ENCODE measurements around the gene ITGAD.

Gene ITGAD

GRCh38 chr16:31461201-31461920, 68.2 kb downstream of the ITGAD start:
- DNase-seq: no peak

GRCh38 chr16:31461921-31462804, 69.0 kb downstream of the ITGAD start:
- DNase-seq: no peak

GRCh38 chr16:31464348-31464769, 71.2 kb downstream of the ITGAD start:
- DNase-seq: no peak

GRCh38 chr16:31464781-31465260, 71.7 kb downstream of the ITGAD start:
- no peak for DNase-seq

GRCh38 chr16:31465788-31466370, 72.7 kb downstream of the ITGAD start:
- no peak for DNase-seq

GRCh38 chr16:31466381-31466841, 73.3 kb downstream of the ITGAD start:
- DNase-seq: no peak

- no peak for DNase-seq
Observed at GRCh38 chr16:31467151-31467773, 74.1 kb downstream of the ITGAD start.

- DNase-seq: no peak
Observed at GRCh38 chr16:31467858-31468257, 74.7 kb downstream of the ITGAD start.

- no peak for DNase-seq
Observed at GRCh38 chr16:31470615-31471014, 77.5 kb downstream of the ITGAD start.

GRCh38 chr16:31471241-31471874, 78.2 kb downstream of the ITGAD start:
- DNase-seq: no peak

- no peak for DNase-seq
Observed at GRCh38 chr16:31471875-31472708, 79.0 kb downstream of the ITGAD start, which contains the start of gene TGFB1I1. Gene TGFB1I1 (plus strand): TSS chr16:31472152. CDS start chr16:31472189, 37 bp downstream.

GRCh38 chr16:31472709-31473203, 79.6 kb downstream of the ITGAD start:
- peak; percentile 26 for DNase-seq

GRCh38 chr16:31473264-31473984, 80.3 kb downstream of the ITGAD start:
- no peak for DNase-seq

GRCh38 chr16:31474173-31474714, 81.1 kb downstream of the ITGAD start:
- DNase-seq: no peak

- no peak for DNase-seq
Observed at GRCh38 chr16:31474773-31475738, 81.9 kb downstream of the ITGAD start.

- no peak for DNase-seq
Observed at GRCh38 chr16:31475946-31476302, 82.8 kb downstream of the ITGAD start.

All from activated CD4-positive, alpha-beta T cell treated with anti-CD3 and anti-CD28 coated beads, Interleukin-2, amount 50 U/mL, for 1 hour (primary cell).